Fibroblast of lung (primary cell): ENCODE measurements around the gene DAPK1. TPM values are rescaled to one million over a fixed set of nuclear protein-coding genes. Genes with fewer than 3 reads are reported as not detected.
"Not testable (repeated sequence)": the region's sequence is repeated elsewhere in the genome, so short reads cannot be mapped to it uniquely, and the experiment has no call there.

ENCODE experiments used
- DNase-seq, 2 donors: peaks; one replicate each; pipeline versions ENCODE4 v3.0.0 to v3.0.0-alpha.2; 2010; ENCODE audit warnings: low read depth in 2 of 2
- H2AFZ ChIP-seq: 2 replicates; pipeline ENCODE4 v1.5.1; 2012; ENCODE audit warnings: low read length, control low read depth, inconsistent platforms
- H3K27ac ChIP-seq: 2 replicates; pipeline ENCODE4 v1.5.1; 2011; ENCODE audit warnings: low read length, control low read depth; ENCODE audit not compliant: insufficient read depth
- H3K27me3 ChIP-seq: 2 replicates; pipeline ENCODE4 v1.5.1; 2011; ENCODE audit warnings: mild to moderate bottlenecking, low read length; ENCODE audit not compliant: control insufficient read depth, insufficient read depth
- H3K36me3 ChIP-seq: 2 replicates; pipeline ENCODE4 v1.5.1; 2011; ENCODE audit warnings: low read length; ENCODE audit not compliant: control insufficient read depth, insufficient read depth
- H3K4me1 ChIP-seq: 2 replicates; pipeline ENCODE4 v1.5.1; 2011; ENCODE audit warnings: low read length; ENCODE audit not compliant: control insufficient read depth, insufficient read depth; ENCODE audit errors: extremely low read depth
- H3K4me2 ChIP-seq: 2 replicates; pipeline ENCODE4 v1.5.1; 2011; ENCODE audit warnings: low read length, control low read depth; ENCODE audit not compliant: insufficient read depth; ENCODE audit errors: extremely low read depth
- H3K4me3 ChIP-seq, 4 experiments: fragments of 200-600 bp in 1 of 4; sonication (generic) in 1 of 4; replicated peaks in 1 of 4; 2 replicates each; pipeline ENCODE4 v1.5.1; 2011 to 2016; ENCODE audit warnings: low read length in 4 of 4, low read depth in 3 of 4, mild to moderate bottlenecking in 3 of 4, control low read depth in 2 of 4, inconsistent platforms in 1 of 4, mixed read lengths in 1 of 4; ENCODE audit not compliant: insufficient read depth in 1 of 4; ENCODE audit errors: control extremely low read depth in 1 of 4
- H3K79me2 ChIP-seq: 2 replicates; pipeline ENCODE4 v1.5.1; 2012; ENCODE audit warnings: mild to moderate bottlenecking, low read length, inconsistent platforms; ENCODE audit not compliant: control insufficient read depth, insufficient read depth
- H3K9ac ChIP-seq: 2 replicates; pipeline ENCODE4 v1.5.1; 2011; ENCODE audit warnings: mild to moderate bottlenecking, low read length, control low read depth; ENCODE audit not compliant: insufficient read depth
- H3K9me3 ChIP-seq: 2 replicates; pipeline ENCODE4 v1.5.1; 2012; ENCODE audit warnings: low read depth, low read length; ENCODE audit not compliant: control insufficient read depth, insufficient read depth
- H4K20me1 ChIP-seq: 2 replicates; pipeline ENCODE4 v1.5.1; 2011; ENCODE audit warnings: low read length; ENCODE audit not compliant: control insufficient read depth, insufficient read depth; ENCODE audit errors: extremely low read depth
- EZH2 ChIP-seq: IDR thresholded peaks from 2 replicates; pipeline ENCODE4 v1.5.1; 2012; ENCODE audit warnings: low read length, control low read depth, mild to moderate bottlenecking; ENCODE audit errors: missing control alignments
- polyA plus RNA-seq, 2 donors: library from polyadenylated mRNA; depleted of rRNA in 1 of 2; stranded (reverse) in 1 of 2; unstranded in 1 of 2; fragments of >200 nt; gene quantifications; 2 replicates each; pipeline ENCODE4 v1.2.1, GENCODE V29; 2011 to 2012; ENCODE audit warnings: missing spikeins in 1 of 2
- total RNA-seq: library from RNA; depleted of rRNA; stranded (reverse); fragments of >200 nt; gene quantifications from 2 replicates; pipeline ENCODE4 v1.2.1, GENCODE V29; 2014
- TF ChIP-seq, protein P1 (sequence below), 2 donors: IDR thresholded peaks in 1 of 2; conservative IDR thresholded peaks in 1 of 2; 1 replicate in 1 of 2; 2 replicates in 1 of 2; pipeline ENCODE4 v1.5.1; 2011 to 2012; ENCODE audit warnings: low read length in 2 of 2, control low read depth in 1 of 2, inconsistent platforms in 1 of 2, low read depth in 1 of 2, mild to moderate bottlenecking in 1 of 2

DAPK1 gene
- total and polyA plus RNA-seq, 2 donors (not counting 1 experiment from before 2014, with no cell fraction given) = 1.1 to 15.5 TPM

DNA sequence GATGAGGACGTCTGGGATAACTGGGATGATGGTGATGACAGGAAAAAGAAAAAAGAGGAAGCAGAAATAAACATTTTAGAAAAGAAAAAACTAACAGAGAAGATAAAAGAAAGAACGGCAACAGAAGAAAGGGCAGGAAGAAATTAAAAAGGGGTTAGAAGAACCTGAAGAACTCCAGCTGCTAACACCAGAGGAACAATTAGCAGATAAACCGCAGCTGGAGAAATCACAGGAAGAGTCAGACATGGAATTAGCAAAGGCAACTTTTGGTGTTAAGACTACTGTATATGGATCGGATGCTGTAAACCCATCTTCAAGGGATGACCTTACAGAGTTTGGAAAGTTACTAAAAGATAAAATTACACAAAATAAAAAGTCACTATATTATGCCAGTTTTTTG, 243.7 kb downstream of the DAPK1 start:
- DNase-seq = no peak
- H4K20me1 ChIP-seq = no peaks in the 10 kb centered on the region
- no peak overlapping the region for H3K4me3 ChIP-seq
- no peak overlapping the region for H3K27ac ChIP-seq
- TF ChIP-seq, protein P1, sequence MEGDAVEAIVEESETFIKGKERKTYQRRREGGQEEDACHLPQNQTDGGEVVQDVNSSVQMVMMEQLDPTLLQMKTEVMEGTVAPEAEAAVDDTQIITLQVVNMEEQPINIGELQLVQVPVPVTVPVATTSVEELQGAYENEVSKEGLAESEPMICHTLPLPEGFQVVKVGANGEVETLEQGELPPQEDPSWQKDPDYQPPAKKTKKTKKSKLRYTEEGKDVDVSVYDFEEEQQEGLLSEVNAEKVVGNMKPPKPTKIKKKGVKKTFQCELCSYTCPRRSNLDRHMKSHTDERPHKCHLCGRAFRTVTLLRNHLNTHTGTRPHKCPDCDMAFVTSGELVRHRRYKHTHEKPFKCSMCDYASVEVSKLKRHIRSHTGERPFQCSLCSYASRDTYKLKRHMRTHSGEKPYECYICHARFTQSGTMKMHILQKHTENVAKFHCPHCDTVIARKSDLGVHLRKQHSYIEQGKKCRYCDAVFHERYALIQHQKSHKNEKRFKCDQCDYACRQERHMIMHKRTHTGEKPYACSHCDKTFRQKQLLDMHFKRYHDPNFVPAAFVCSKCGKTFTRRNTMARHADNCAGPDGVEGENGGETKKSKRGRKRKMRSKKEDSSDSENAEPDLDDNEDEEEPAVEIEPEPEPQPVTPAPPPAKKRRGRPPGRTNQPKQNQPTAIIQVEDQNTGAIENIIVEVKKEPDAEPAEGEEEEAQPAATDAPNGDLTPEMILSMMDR (conservative IDR thresholded peaks at IDR 0.05 in 1 of 2, IDR thresholded peaks at IDR 0.05 in 1 of 2; ENCODE audit: low read depth in 1 of 2, low read length in 2 of 2) = no peak
- no peak for TF ChIP-seq EZH2
- H3K79me2 ChIP-seq = no peaks in the 10 kb centered on the region
- peak overlapping the region; percentile 26 for H2AFZ ChIP-seq
- no peaks in the 10 kb centered on the region for H3K27me3 ChIP-seq
- no peaks in the 10 kb centered on the region for H3K4me1 ChIP-seq
- no peak overlapping the region for H3K9ac ChIP-seq
- H3K4me2 ChIP-seq = peak overlapping the region; percentile 8
- H3K9me3 ChIP-seq = no peaks in the 10 kb centered on the region
- H3K36me3 ChIP-seq = no peaks in the 10 kb centered on the region

DNA sequence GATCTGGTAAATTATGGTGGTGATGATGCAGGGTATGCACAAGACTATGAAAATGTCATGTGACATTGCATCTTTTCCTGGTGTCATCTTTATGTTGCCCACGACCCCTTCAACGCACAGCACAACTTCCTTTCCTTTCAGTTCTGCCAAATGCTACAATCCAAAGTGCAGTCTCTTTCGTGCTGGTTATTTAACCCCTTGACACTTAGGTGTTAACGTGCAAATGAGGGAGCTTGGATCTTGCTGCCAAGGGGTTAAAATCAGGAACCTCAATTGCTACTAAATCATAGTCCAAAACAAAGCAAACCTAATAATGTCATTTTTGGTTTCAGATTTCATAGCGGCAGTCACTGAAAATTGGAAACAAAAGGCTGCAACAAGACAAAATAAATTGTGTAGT, 244.2 kb downstream of the DAPK1 start:
- Histone ChIP-seq H3K9me3 (no peaks in the 10 kb centered on the region), H3K36me3 (no peaks in the 10 kb centered on the region), H3K27me3 (no peaks in the 10 kb centered on the region), H3K4me3 (no peak overlapping the region), H2AFZ (peak overlapping the region; percentile 3), H3K9ac (no peak overlapping the region), H3K79me2 (no peaks in the 10 kb centered on the region), H3K27ac (no peak overlapping the region), H3K4me1 (no peaks in the 10 kb centered on the region), H4K20me1 (no peaks in the 10 kb centered on the region), H3K4me2 (peak overlapping the region; percentile 58)
- TF ChIP-seq, protein P1 (conservative IDR thresholded peaks at IDR 0.05 in 1 of 2, IDR thresholded peaks at IDR 0.05 in 1 of 2; ENCODE audit: low read depth in 1 of 2, low read length in 2 of 2) = no peak
- no peak for TF ChIP-seq EZH2
- DNase-seq = peak in 1 of 2 donors; percentile 9

DNA sequence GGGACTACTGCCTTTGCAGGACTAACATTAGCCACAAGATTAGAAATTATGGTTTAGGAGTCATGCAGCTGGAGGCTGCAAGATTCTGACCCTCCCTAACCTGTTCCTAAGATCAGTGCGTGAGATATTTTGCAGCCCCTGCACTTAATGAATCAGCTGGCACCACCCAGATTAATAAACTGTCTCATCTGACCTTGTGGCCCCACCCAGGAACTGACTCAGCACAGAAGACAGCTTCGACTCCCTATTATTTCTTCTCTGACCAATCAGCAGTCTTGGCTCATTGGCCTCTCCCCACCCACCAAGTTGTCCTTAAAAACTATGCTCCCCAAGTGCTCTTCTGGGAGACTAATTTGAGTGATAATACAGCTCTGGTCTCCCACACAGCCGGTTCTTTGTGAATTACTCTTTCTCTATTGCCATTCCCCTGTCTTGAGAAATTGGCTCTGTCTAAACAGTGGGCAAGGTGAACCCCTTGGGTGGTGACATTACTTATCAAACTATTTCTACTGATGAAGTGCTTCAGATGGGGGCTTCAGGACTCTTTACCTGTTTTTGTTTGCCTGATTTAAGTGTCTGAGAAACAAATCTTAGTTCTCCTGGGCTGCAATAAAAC, 245.3 kb downstream of the DAPK1 start:
- Histone ChIP-seq H3K27ac (no peak overlapping the region), H3K79me2 (no peaks in the 10 kb centered on the region), H3K4me2 (no peak overlapping the region), H2AFZ (no peak overlapping the region), H3K4me3 (no peak overlapping the region), H4K20me1 (no peaks in the 10 kb centered on the region), H3K4me1 (no peaks in the 10 kb centered on the region), H3K9ac (no peak overlapping the region), H3K27me3 (no peaks in the 10 kb centered on the region), H3K36me3 (no peaks in the 10 kb centered on the region), H3K9me3 (no peaks in the 10 kb centered on the region)
- DNase-seq = peak in 1 of 2 donors; percentile 21
- no peak for TF ChIP-seq EZH2
- TF ChIP-seq, protein P1 (conservative IDR thresholded peaks at IDR 0.05 in 1 of 2, IDR thresholded peaks at IDR 0.05 in 1 of 2; ENCODE audit: low read depth in 1 of 2, low read length in 2 of 2) = no peak

DNA sequence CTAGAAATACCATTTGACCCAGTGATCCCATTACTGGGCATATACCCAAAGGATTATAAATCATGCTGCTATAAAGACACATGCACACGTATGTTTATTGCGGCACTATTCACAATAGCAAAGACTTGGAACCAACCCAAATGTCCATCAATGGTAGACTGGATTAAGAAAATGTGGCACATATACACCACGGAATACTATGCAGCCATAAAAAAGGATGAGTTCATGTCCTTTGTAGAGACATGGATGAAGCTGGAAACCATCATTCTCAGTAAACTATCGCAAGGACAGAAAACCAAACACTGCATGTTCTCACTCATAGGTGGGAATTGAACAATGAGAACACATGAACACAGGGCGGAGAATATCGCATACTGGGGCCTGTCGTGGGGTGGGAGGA, 246.6 kb downstream of the DAPK1 start:
- not testable (repeated sequence) for H3K36me3 ChIP-seq, H3K4me1 ChIP-seq, H3K79me2 ChIP-seq, H2AFZ ChIP-seq, H3K27ac ChIP-seq, H3K4me2 ChIP-seq, H4K20me1 ChIP-seq, H3K4me3 ChIP-seq, DNase-seq, H3K9me3 ChIP-seq, H3K27me3 ChIP-seq, H3K9ac ChIP-seq
